Measurements from ENCODE around the gene EPG5.

DNA sequence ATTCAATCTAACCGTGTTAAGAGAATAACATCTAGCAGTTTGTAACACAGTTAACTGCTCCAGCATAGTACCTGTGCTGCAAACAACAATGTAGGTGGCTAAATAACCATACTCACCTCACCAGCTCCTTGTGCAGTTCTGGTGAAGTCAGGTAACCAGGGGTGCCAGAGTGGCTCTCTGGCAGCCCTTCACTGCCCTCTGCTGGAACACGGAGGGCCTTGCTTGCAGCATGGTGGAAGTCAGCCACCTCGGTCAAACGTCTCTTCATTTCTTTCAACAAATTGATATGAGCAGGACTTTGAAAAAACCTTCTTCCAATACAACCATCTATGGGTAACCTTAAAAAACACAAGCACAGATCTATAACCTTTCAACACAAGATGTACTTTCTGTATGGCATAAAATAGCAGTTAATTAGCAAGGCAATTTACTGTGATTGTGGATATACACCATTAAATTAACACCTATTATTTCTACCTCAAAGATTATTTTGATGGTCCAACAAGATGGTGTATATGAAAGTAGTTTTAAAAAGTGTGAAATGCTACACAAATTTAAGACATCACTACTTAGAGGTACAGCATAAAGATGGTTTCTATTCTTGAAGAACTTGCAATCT is 56.6 kb downstream of the EPG5 start:
- TF ChIP-seq TAF1 (IDR thresholded peaks at IDR 0.05; ENCODE audit: low read depth): no peak
- TF ChIP-seq EP300 (IDR thresholded peaks at IDR 0.05; ENCODE audit: borderline replicate concordance): no peak
- TF ChIP-seq YY1 (IDR thresholded peaks at IDR 0.05; ENCODE audit: low read depth): no peak
- TF ChIP-seq, protein P1, sequence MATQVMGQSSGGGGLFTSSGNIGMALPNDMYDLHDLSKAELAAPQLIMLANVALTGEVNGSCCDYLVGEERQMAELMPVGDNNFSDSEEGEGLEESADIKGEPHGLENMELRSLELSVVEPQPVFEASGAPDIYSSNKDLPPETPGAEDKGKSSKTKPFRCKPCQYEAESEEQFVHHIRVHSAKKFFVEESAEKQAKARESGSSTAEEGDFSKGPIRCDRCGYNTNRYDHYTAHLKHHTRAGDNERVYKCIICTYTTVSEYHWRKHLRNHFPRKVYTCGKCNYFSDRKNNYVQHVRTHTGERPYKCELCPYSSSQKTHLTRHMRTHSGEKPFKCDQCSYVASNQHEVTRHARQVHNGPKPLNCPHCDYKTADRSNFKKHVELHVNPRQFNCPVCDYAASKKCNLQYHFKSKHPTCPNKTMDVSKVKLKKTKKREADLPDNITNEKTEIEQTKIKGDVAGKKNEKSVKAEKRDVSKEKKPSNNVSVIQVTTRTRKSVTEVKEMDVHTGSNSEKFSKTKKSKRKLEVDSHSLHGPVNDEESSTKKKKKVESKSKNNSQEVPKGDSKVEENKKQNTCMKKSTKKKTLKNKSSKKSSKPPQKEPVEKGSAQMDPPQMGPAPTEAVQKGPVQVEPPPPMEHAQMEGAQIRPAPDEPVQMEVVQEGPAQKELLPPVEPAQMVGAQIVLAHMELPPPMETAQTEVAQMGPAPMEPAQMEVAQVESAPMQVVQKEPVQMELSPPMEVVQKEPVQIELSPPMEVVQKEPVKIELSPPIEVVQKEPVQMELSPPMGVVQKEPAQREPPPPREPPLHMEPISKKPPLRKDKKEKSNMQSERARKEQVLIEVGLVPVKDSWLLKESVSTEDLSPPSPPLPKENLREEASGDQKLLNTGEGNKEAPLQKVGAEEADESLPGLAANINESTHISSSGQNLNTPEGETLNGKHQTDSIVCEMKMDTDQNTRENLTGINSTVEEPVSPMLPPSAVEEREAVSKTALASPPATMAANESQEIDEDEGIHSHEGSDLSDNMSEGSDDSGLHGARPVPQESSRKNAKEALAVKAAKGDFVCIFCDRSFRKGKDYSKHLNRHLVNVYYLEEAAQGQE (IDR thresholded peaks at IDR 0.05; ENCODE audit: low read depth): no peak
- no peak for TF ChIP-seq TCF12 (IDR thresholded peaks at IDR 0.05; ENCODE audit: low read depth)
- TF ChIP-seq, protein P2, sequence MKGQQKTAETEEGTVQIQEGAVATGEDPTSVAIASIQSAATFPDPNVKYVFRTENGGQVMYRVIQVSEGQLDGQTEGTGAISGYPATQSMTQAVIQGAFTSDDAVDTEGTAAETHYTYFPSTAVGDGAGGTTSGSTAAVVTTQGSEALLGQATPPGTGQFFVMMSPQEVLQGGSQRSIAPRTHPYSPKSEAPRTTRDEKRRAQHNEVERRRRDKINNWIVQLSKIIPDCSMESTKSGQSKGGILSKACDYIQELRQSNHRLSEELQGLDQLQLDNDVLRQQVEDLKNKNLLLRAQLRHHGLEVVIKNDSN (IDR thresholded peaks at IDR 0.05): no peak
